Measurements from ENCODE around the gene STUM.

DNA sequence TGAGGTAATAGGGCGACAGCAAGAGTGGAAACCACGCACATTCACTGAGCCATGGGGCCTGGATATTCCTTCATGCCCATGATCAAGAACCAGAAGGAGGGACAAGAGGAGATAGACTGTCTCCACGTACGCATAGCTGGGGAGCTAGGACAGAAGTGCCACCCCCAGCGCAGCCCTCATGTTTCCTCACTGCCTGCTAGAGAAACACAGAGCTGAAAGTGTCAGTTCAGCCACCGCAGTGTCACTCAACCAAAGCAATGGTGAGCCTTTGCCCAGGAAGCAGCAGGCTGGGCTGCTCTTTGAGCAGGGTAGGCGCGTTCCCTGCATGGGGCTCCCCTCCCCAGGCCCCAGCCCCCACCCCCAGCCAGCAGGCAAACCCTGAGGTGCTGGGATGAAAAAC is 68.5 kb downstream of the STUM start:
- TF ChIP-seq CTCF (IDR thresholded peaks at IDR 0.05; ENCODE audit: borderline replicate concordance, extremely low read depth, low read length, poor library complexity, severe bottlenecking) (no peak), EZH2 (IDR thresholded peaks at IDR 0.05; ENCODE audit: borderline replicate concordance, low read depth, low read length, severe bottlenecking) (no peak)

All from DND-41 (cell line).